ENCODE data around the gene ZFAND3.
A peak's percentile ranks its signal among the peaks of the same experiment; 100 is the strongest.

Gene ZFAND3

DNA sequence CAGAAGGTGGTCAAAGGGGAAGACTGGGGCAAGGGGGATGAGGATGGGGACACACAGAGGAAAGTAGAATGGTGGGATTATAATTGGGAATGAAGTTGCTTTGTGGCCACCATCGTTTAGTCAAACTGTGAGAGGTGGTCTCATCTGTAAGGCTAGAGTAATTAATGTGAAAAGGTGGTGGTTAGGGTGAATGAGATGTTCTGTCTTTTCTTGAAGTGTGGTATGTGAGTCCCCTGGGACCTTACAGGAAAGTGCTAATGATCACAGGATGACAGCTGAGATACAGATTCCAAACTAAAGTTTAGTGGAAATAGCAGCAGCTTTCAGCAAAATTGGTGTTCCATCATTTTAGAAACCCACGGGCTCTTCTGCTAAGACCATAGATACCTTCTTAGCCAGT is 10.7 kb downstream of the ZFAND3 start:
- DNase-seq, result no peak

- no peak for DNase-seq
Observed at GRCh38 chr6:37831457-37831856, 11.9 kb downstream of the ZFAND3 start.

DNA sequence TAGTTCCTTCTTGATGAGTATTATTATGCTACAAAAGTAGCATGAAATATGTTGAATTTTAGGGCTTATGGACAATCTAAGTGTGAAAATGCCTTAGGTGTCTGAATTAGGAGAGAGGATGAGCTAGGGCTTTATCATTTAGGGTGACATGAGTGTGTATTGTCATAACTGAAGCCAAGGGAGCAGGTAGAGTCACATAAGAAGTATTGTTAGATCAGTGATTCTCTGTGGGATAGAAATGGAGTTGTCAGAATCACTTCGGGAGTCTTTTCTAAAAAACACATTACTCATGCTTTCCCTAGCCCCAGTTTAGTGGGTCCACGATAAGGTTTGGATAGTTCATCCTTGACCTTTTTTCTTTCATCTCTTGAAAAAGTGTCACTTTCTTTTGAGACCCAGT is 16.4 kb downstream of the ZFAND3 start:
- no peak for DNase-seq

- DNase-seq, result peak; percentile 55
Observed at GRCh38 chr6:37838219-37838921, 18.8 kb downstream of the ZFAND3 start.

DNA sequence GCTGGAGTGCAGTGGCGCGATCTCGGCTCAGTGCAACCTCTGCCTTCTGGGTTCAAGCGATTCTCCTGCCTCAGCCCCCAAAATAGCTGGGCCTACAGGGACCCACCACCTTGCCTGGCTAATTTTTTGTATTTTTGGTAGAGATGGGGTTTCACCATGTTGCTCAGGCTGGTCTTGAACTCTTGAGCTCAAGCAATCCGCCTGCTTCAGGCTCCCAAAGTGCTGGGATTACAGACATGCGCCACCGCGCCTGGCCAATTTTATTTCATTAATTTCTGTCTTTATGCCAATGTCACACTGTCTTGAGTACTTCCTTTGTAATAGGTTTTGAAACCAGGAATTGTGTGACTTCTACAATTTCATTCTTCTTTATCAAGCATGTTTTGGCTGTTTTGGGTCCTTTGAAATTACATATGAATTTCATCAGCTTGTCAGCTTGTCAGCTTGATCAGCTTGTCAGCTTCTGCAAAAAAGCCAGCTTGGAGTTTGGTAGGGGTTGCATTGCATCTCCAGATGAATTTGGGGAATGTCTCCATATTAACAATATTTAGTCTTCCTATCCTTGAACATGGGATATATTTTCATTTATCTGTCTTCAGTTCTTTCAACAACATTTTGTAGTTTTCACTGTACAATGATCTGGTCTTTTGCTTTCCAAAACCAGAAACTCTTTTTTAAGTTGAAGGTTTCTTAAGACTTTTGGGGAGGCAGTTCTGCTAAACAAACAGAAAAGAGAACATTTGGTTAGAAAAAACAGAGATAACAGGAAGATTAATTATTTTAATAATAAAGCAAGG is 20.8 kb downstream of the ZFAND3 start:
- DNase-seq, result no peak

DNA sequence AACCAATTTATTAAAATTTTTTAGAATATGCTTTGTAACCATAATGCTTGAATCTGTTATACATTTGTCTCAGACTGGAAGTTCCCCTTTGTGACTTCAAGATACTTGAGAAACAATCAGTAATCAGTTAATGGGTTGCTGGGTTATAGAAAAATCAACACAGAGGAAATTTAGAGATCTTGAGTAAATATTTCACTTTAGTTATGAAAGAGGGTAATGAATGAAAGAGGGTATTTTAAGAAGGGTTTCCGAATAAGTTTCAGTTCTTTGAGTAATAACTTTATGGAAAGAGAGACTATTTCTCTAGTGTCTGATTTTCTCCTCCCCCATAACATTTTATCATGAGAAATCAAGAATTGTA is 21.4 kb downstream of the ZFAND3 start:
- no peak for DNase-seq

DNA sequence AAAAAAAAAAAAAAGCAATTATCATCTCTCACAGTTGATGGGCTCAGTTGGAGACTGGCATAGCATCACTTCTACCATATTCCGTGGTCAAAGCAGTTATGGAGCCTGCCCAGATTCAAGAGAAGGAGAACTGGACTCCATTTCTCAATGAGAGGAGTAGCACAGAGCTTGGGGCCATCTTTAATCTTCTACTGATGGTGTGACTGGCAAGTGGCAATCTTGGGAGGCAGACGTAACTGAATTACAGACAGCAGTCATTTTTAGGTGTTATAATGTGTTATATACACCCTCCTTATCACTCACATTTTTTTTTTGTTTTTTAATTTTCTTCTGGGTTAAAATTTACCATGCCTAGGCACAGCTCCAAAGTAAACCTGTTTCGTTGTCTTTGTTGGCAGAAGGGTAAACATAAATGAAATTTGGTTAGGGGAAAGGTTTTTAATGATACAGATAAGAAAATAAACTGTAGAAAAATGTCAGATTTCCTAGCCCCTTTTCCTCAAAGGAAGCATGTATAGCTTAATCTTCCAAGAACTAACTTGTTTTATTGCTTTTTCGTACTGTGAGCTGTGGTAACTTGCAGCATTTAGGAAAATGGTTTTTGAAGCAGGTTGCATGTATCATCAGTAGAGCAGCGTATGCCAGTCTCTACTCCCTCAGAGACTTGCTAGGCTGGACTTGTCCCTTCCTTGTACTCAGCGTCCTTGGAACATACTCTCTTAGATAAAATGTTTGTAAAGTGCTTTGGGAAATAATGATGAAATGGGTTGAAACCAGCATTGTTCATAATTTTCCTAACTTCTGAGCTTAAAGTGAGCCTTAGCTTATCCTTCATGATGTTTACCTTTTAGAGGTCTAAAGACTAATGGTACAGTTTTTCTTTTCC is 25.7 kb downstream of the ZFAND3 start:
- no peak for DNase-seq

- peak; percentile 20 for DNase-seq
Observed at GRCh38 chr6:37845930-37846329, 26.4 kb downstream of the ZFAND3 start.

- no peak for DNase-seq
Observed at GRCh38 chr6:37847704-37848103, 28.2 kb downstream of the ZFAND3 start.

GRCh38 chr6:37848371-37848770 is 28.8 kb downstream of the ZFAND3 start:
- DNase-seq, result no peak

GRCh38 chr6:37850260-37850659 is 30.7 kb downstream of the ZFAND3 start:
- DNase-seq, result no peak

DNA sequence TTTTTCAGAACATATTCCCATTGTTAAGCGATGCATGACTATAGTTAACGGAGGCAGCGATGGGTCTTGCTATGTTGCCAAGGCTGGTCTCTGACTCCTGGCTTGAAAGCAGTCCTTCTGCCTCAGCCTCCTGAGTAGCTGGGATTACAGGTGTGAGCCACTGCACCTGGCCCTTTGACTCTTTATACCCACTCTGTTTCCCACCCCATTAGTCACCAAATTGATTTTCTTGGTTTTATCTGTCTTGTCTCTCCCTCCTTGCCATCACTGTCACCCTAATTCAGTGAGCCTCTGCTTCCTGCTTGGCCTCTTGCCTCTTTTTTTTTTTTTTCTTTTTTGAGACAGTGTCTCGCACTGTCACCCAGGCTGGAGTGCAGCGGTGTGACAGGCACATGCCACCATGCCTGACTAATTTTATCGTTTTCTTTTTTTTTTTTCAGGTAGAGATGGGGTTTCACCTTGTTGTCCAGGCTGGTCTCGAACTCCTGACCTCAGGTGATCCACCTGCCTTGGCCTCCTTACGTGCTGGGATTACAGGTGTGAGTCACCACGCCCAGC is 31.3 kb downstream of the ZFAND3 start:
- no peak for DNase-seq

- DNase-seq, result no peak
Observed at GRCh38 chr6:37851997-37852524, 32.5 kb downstream of the ZFAND3 start.

- no peak for DNase-seq
Observed at GRCh38 chr6:37856285-37856684, 36.8 kb downstream of the ZFAND3 start.

DNA sequence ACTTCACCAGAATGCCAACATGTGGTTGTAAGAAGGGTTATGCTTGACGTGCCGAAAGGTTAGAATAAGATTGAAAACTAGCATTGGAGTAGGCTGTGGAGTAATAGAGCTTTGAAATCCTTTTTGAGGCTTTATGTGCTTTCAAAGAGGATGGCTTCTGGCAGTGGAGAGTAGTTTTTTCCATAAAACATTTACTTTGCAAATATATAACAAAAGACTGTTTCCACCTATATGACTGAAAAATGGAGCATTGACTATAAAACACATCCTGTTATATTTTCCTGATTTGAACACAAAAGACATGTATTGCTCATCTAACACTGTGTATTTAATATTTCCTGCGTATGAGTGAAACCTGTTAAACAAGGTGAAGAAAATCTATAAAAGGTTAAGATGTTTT is 38.8 kb downstream of the ZFAND3 start:
- DNase-seq, result no peak

DNA sequence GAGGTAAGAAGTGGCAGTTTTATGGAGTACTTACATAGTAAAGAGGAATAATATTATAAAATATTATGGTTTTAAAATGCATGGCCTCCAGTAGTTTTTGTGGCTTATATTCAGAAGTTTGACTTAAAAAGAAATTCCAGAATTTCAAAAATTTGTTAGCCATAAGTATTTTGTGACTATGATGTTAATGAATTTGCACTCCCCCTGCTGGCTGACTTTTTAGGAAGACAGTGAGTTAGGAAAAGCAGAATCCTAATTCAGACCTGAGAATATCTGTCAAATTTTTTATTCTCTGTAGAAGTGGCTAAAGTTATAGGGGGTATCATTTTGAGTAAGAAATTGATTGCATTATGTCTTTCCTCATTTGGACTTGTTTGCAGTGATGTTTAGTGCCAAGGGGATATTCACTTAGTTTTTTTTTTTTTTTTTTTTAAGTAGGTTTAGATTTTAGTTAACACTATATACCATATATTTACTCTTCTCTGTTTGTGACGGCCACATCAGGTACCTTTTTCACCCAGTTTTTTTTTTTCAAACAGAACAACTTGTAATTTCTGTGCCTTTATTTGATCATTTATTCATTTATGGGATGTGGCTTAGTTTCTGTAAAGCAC is 40.8 kb downstream of the ZFAND3 start:
- peak; percentile 58 for DNase-seq

GRCh38 chr6:37861452-37861851 is 41.9 kb downstream of the ZFAND3 start:
- no peak for DNase-seq

- DNase-seq, result no peak
Observed at GRCh38 chr6:37862430-37862829, 42.9 kb downstream of the ZFAND3 start.

- no peak for DNase-seq
Observed at GRCh38 chr6:37862992-37863391, 43.5 kb downstream of the ZFAND3 start.

GRCh38 chr6:37864250-37864649 is 44.7 kb downstream of the ZFAND3 start:
- no peak for DNase-seq

- DNase-seq, result no peak
Observed at GRCh38 chr6:37865504-37865903, 46.0 kb downstream of the ZFAND3 start.
